ENCODE results near the gene SHLD2.
"Not testable (repeated sequence)": the region's sequence is repeated elsewhere in the genome, so short reads cannot be mapped to it uniquely, and the experiment has no call there.

The SHLD2 gene

GRCh38 chr10:87184421-87184820, 89.4 kb downstream of the SHLD2 start:
- H3K4me3 ChIP-seq; H3K9me3 ChIP-seq; H3K36me3 ChIP-seq (replicated peaks); H3K27me3 ChIP-seq (ENCODE audit: low read depth); in situ Hi-C loops (cut with MboI; ENCODE audit: low sequenced_read_pairs); DNase-seq (ENCODE audit: low spot score in 2 of 2); H3K4me1 ChIP-seq: not testable (repeated sequence)

- H3K36me3 ChIP-seq (replicated peaks); H3K9me3 ChIP-seq; H3K4me1 ChIP-seq; in situ Hi-C loops (cut with MboI; ENCODE audit: low sequenced_read_pairs); H3K4me3 ChIP-seq; H3K27me3 ChIP-seq (ENCODE audit: low read depth); DNase-seq (ENCODE audit: low spot score in 2 of 2): not testable (repeated sequence)
Observed at GRCh38 chr10:87186016-87186415, 91.0 kb downstream of the SHLD2 start.

- H3K4me1 ChIP-seq; H3K27me3 ChIP-seq (ENCODE audit: low read depth); H3K36me3 ChIP-seq (replicated peaks); H3K9me3 ChIP-seq; DNase-seq (ENCODE audit: low spot score in 2 of 2); in situ Hi-C loops (cut with MboI; ENCODE audit: low sequenced_read_pairs); H3K4me3 ChIP-seq: not testable (repeated sequence)
Observed at GRCh38 chr10:87187573-87187972, 92.6 kb downstream of the SHLD2 start.

GRCh38 chr10:87191841-87192240, 96.8 kb downstream of the SHLD2 start:
- in situ Hi-C loops (cut with MboI; ENCODE audit: low sequenced_read_pairs): not testable (repeated sequence)

GRCh38 chr10:87200924-87201323, 105.9 kb downstream of the SHLD2 start:
- H3K36me3 ChIP-seq (replicated peaks); in situ Hi-C loops (cut with MboI; ENCODE audit: low sequenced_read_pairs); DNase-seq (ENCODE audit: low spot score in 2 of 2); H3K4me1 ChIP-seq; H3K4me3 ChIP-seq; H3K9me3 ChIP-seq; H3K27me3 ChIP-seq (ENCODE audit: low read depth): not testable (repeated sequence)

More at GRCh38 chr10:87191841-87192240, 96.8 kb downstream of the SHLD2 start:
- H3K4me3 ChIP-seq; H3K4me1 ChIP-seq; H3K9me3 ChIP-seq; H3K36me3 ChIP-seq (replicated peaks); H3K27me3 ChIP-seq (ENCODE audit: low read depth); DNase-seq (ENCODE audit: low spot score in 2 of 2): not testable (repeated sequence)

GRCh38 chr10:87204801-87205200, 109.8 kb downstream of the SHLD2 start:
- H3K36me3 ChIP-seq (replicated peaks); in situ Hi-C loops (cut with MboI; ENCODE audit: low sequenced_read_pairs); H3K4me3 ChIP-seq: not testable (repeated sequence)

GRCh38 chr10:87206922-87207321, 111.9 kb downstream of the SHLD2 start:
- H3K27me3 ChIP-seq (ENCODE audit: low read depth); H3K4me3 ChIP-seq; in situ Hi-C loops (cut with MboI; ENCODE audit: low sequenced_read_pairs); H3K4me1 ChIP-seq; DNase-seq (ENCODE audit: low spot score in 2 of 2); H3K36me3 ChIP-seq (replicated peaks); H3K9me3 ChIP-seq: not testable (repeated sequence)

More at GRCh38 chr10:87204801-87205200, 109.8 kb downstream of the SHLD2 start:
- H3K27me3 ChIP-seq (ENCODE audit: low read depth); H3K9me3 ChIP-seq; H3K4me1 ChIP-seq; DNase-seq (ENCODE audit: low spot score in 2 of 2): not testable (repeated sequence)

- H3K4me3 ChIP-seq; H3K27me3 ChIP-seq (ENCODE audit: low read depth); H3K4me1 ChIP-seq; H3K36me3 ChIP-seq (replicated peaks); in situ Hi-C loops (cut with MboI; ENCODE audit: low sequenced_read_pairs); DNase-seq (ENCODE audit: low spot score in 2 of 2); H3K9me3 ChIP-seq: not testable (repeated sequence)
Observed at GRCh38 chr10:87210309-87210708, 115.3 kb downstream of the SHLD2 start.

- in situ Hi-C loops (cut with MboI; ENCODE audit: low sequenced_read_pairs); DNase-seq (ENCODE audit: low spot score in 2 of 2); H3K27me3 ChIP-seq (ENCODE audit: low read depth); H3K4me3 ChIP-seq; H3K4me1 ChIP-seq; H3K9me3 ChIP-seq; H3K36me3 ChIP-seq (replicated peaks): not testable (repeated sequence)
Observed at GRCh38 chr10:87211848-87212247, 116.8 kb downstream of the SHLD2 start.

- H3K4me3 ChIP-seq; H3K4me1 ChIP-seq; H3K36me3 ChIP-seq (replicated peaks); in situ Hi-C loops (cut with MboI; ENCODE audit: low sequenced_read_pairs); H3K9me3 ChIP-seq; H3K27me3 ChIP-seq (ENCODE audit: low read depth); DNase-seq (ENCODE audit: low spot score in 2 of 2): not testable (repeated sequence)
Observed at GRCh38 chr10:87213150-87213765, 118.3 kb downstream of the SHLD2 start.

GRCh38 chr10:87213806-87214205, 118.8 kb downstream of the SHLD2 start:
- H3K27me3 ChIP-seq (ENCODE audit: low read depth); DNase-seq (ENCODE audit: low spot score in 2 of 2); H3K9me3 ChIP-seq; in situ Hi-C loops (cut with MboI; ENCODE audit: low sequenced_read_pairs); H3K36me3 ChIP-seq (replicated peaks); H3K4me3 ChIP-seq; H3K4me1 ChIP-seq: not testable (repeated sequence)

GRCh38 chr10:87216120-87216519, 121.1 kb downstream of the SHLD2 start:
- H3K4me3 ChIP-seq; H3K36me3 ChIP-seq (replicated peaks); DNase-seq (ENCODE audit: low spot score in 2 of 2); H3K27me3 ChIP-seq (ENCODE audit: low read depth); H3K4me1 ChIP-seq; H3K9me3 ChIP-seq; in situ Hi-C loops (cut with MboI; ENCODE audit: low sequenced_read_pairs): not testable (repeated sequence)

GRCh38 chr10:87219370-87219769, 124.4 kb downstream of the SHLD2 start:
- H3K9me3 ChIP-seq; DNase-seq (ENCODE audit: low spot score in 2 of 2); H3K36me3 ChIP-seq (replicated peaks); H3K4me3 ChIP-seq; H3K4me1 ChIP-seq; H3K27me3 ChIP-seq (ENCODE audit: low read depth); in situ Hi-C loops (cut with MboI; ENCODE audit: low sequenced_read_pairs): not testable (repeated sequence)

GRCh38 chr10:87222789-87223188, 127.8 kb downstream of the SHLD2 start:
- H3K9me3 ChIP-seq; H3K36me3 ChIP-seq (replicated peaks); in situ Hi-C loops (cut with MboI; ENCODE audit: low sequenced_read_pairs); H3K27me3 ChIP-seq (ENCODE audit: low read depth); DNase-seq (ENCODE audit: low spot score in 2 of 2); H3K4me1 ChIP-seq; H3K4me3 ChIP-seq: not testable (repeated sequence)

- H3K27me3 ChIP-seq (ENCODE audit: low read depth); H3K9me3 ChIP-seq; DNase-seq (ENCODE audit: low spot score in 2 of 2); H3K4me3 ChIP-seq; H3K4me1 ChIP-seq; H3K36me3 ChIP-seq (replicated peaks); in situ Hi-C loops (cut with MboI; ENCODE audit: low sequenced_read_pairs): not testable (repeated sequence)
Observed at GRCh38 chr10:87225148-87225547, 130.1 kb downstream of the SHLD2 start, which contains the start of gene NUTM2A. NUTM2A (plus strand) TSS chr10:87225448; CDS start chr10:87225831, 383 bp downstream.

Data from HAP-1 (cell line).